ENCODE measurements around the gene TRRAP. TPM values are rescaled to one million over a fixed set of nuclear protein-coding genes. Genes with fewer than 3 reads are reported as not detected.

Gene TRRAP
- total and polyA plus RNA-seq, 2 of the 8 experiments (the other 6 are each of a cell fraction or from before 2014, with no cell fraction given): 21.7 to 48.6 TPM

GRCh38 chr7:99029466-99030435 is 151.4 kb downstream of the TRRAP start:
- no peak overlapping the region for H2AK5ac ChIP-seq (ENCODE audit: low read depth, low read length)
- no peak overlapping the region for H3K18ac ChIP-seq (ENCODE audit: extremely low read depth, low read length)
- no peak for TF ChIP-seq RXRA (IDR thresholded peaks at IDR 0.05; ENCODE audit: insufficient read depth, low read depth, low read length)
- TF ChIP-seq TAF1 (IDR thresholded peaks at IDR 0.05; ENCODE audit: low read depth, low read length): no peak
- no peak for TF ChIP-seq SP4 (IDR thresholded peaks at IDR 0.05; ENCODE audit: low read length)
- TF ChIP-seq CREB1 (IDR thresholded peaks at IDR 0.05): no peak
- TF ChIP-seq BACH1 (IDR thresholded peaks at IDR 0.05; ENCODE audit: low read length): no peak
- no peak for TF ChIP-seq SRF (IDR thresholded peaks at IDR 0.05; ENCODE audit: low read depth, low read length)
- TF ChIP-seq FOSL1 (IDR thresholded peaks at IDR 0.05; ENCODE audit: insufficient read depth, low read depth, low read length): no peak
- DNase-seq (ENCODE audit: low read depth in 1 of 2, low spot score in 2 of 2): no peak
- no peak overlapping the region for H3K4me2 ChIP-seq (ENCODE audit: insufficient read depth in 1 of 2, low read depth in 2 of 2, low read length in 2 of 2)
- no peak overlapping the region for H2BK12ac ChIP-seq (ENCODE audit: low read depth, low read length)
- no peak overlapping the region for H2BK20ac ChIP-seq (ENCODE audit: low read length)
- no peak overlapping the region for H2BK15ac ChIP-seq (ENCODE audit: low read length)
- WGBS, 2 experiments (ENCODE audit: extremely low coverage in 1 of 2, insufficient coverage in 1 of 2, insufficient read length in 1 of 2, insufficient replicate concordance in 2 of 2, low coverage in 1 of 2, low lambda C conversion rate in 2 of 2, missing lambda C conversion rate in 1 of 2): 91% methylated on average over 9 of the region's 9 CpGs; no CpG with 5 or more reads in 1 of the 2 experiments
- no peak for FAIRE-seq
- no peak overlapping the region for H3K56ac ChIP-seq (replicated peaks; ENCODE audit: insufficient read length, low read depth, low read length)
- H3K23me2 ChIP-seq (ENCODE audit: low read depth, low read length): no peaks in the 10 kb centered on the region
- H3K23ac ChIP-seq (ENCODE audit: insufficient read length): no peak overlapping the region
- H3K14ac ChIP-seq (ENCODE audit: insufficient read length): no peak overlapping the region
- no peak overlapping the region for H2AFZ ChIP-seq (ENCODE audit: low read length)
- no peak overlapping the region for H3K9ac ChIP-seq (replicated peaks in 1 of 4; ENCODE audit: extremely low read depth in 1 of 4, low read depth in 3 of 4, low read length in 3 of 4)
- no peaks in the 10 kb centered on the region for H3K9me3 ChIP-seq (ENCODE audit: insufficient read depth in 2 of 2, low read depth in 1 of 2, low read length in 1 of 2)
- no peak overlapping the region for H4K5ac ChIP-seq (ENCODE audit: insufficient read length, low read depth, low read length)
- H4K8ac ChIP-seq (ENCODE audit: extremely low read depth, insufficient read depth, low read length): no peak overlapping the region
- ChIA-PET POLR2A (ENCODE audit: partially characterized antibody) (interaction anchor here (0.6 to 1.5 kb wide), 2 partner anchors 11 to 292 kb away, joined by 3 read pairs; no protein-coding TSS in a partner anchor), CTCF (ENCODE audit: partially characterized antibody) (interaction anchor here (0.9 to 2.0 kb wide), 5 partner anchors 10 to 284 kb away, joined by 3 to 12 read pairs (median 3); no protein-coding TSS in a partner anchor)
- H3K79me1 ChIP-seq (ENCODE audit: low read depth, low read length): no peaks in the 10 kb centered on the region; the same call in 1 of the 2 replicates
- H3K36me3 ChIP-seq (ENCODE audit: control insufficient read depth in 2 of 4, insufficient read depth in 4 of 4, low read length in 3 of 4): peaks cover 23 to 62% (median 43%) of the 10 kb centered on the region in 4 experiments
- H4K20me1 ChIP-seq (replicated peaks in 1 of 2; ENCODE audit: control insufficient read depth in 1 of 2, insufficient read depth in 2 of 2, low read length in 2 of 2): peaks cover 3 to 4% of the 10 kb centered on the region in 2 experiments
- no peak overlapping the region for H2BK120ac ChIP-seq (replicated peaks; ENCODE audit: low read depth, low read length)
- H4K91ac ChIP-seq (replicated peaks; ENCODE audit: insufficient read length, low read length): no peak overlapping the region
- no peak overlapping the region for H2BK5ac ChIP-seq (ENCODE audit: low read depth, low read length)
- H3K27me3 ChIP-seq (replicated peaks in 1 of 4; ENCODE audit: control insufficient read depth in 3 of 4, extremely low read depth in 1 of 4, insufficient read depth in 3 of 4, low read length in 3 of 4): no peaks in the 10 kb centered on the region
- H3K4me1 ChIP-seq (replicated peaks in 1 of 4; ENCODE audit: control insufficient read depth in 3 of 4, insufficient read depth in 4 of 4, low read length in 3 of 4): 0 out of 7 replicates have a peak, but pooled peaks cover 0 to 3% (median 0%) of the 10 kb centered on the region in 4 experiments
- H3K4ac ChIP-seq (replicated peaks; ENCODE audit: insufficient read length, low read depth, low read length): no peak overlapping the region
- H3K4me3 ChIP-seq (ENCODE audit: extremely low read depth in 1 of 4, insufficient read depth in 2 of 4, low read depth in 3 of 4, low read length in 4 of 4): no peak overlapping the region
- no peaks in the 10 kb centered on the region for H3K79me2 ChIP-seq (ENCODE audit: control insufficient read depth in 1 of 2, insufficient read depth in 2 of 2, low read length in 2 of 2)
- no peak overlapping the region for H3K27ac ChIP-seq (ENCODE audit: low read depth, low read length)

All from H1 (cell line).